GM15510 (cell line): Measurements from ENCODE around the gene TRPV2.

Source experiments
- POLR2A ChIP-seq: IDR thresholded peaks from 3 replicates; pipeline ENCODE4 v1.6.1; 2011; ENCODE audit warnings: borderline replicate concordance; ENCODE audit not compliant: insufficient read length; ENCODE audit errors: extremely low read depth

TRPV2 gene

GRCh38 chr17:16406742-16407674, 8.4 kb upstream of the TRPV2 start:
- TF ChIP-seq POLR2A: no peak

GRCh38 chr17:16407911-16408588, 7.3 kb upstream of the TRPV2 start:
- no peak for TF ChIP-seq POLR2A

DNA sequence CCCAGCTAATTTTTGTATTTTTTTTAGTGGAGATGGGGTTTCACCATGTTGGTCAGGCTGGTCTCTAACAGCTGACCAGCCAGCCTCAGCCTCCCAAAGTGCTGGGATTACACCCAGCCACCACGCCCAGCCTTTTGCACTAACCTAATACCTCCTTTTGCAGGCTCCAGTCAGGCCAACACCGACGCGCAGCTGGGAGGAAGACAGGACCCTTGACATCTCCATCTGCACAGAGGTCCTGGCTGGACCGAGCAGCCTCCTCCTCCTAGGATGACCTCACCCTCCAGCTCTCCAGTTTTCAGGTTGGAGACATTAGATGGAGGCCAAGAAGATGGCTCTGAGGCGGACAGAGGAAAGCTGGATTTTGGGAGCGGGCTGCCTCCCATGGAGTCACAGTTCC, 2.0 kb downstream of the TRPV2 start:
- TF ChIP-seq POLR2A: no peak

- TF ChIP-seq POLR2A: no peak
Observed at GRCh38 chr17:16417896-16418684, 2.7 kb downstream of the TRPV2 start.

DNA sequence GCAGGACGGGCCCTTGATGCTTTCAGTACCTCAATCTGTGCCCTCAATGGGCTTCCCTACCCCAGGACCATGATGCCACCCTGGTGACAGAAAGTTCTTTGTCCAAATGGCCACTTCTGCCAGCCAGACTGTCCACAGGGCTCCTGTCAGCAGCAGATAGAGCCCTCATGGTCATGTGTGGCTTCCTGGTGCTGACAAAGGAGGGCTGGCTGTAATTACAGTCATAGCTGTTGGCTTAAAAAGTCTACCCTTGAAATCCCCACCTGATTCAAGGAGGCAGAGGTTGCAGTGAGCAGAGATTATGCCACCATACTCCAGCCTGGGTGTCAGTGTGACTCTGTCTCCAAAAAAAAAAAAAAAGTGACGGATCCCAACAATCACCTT, 3.3 kb downstream of the TRPV2 start:
- TF ChIP-seq POLR2A: no peak

DNA sequence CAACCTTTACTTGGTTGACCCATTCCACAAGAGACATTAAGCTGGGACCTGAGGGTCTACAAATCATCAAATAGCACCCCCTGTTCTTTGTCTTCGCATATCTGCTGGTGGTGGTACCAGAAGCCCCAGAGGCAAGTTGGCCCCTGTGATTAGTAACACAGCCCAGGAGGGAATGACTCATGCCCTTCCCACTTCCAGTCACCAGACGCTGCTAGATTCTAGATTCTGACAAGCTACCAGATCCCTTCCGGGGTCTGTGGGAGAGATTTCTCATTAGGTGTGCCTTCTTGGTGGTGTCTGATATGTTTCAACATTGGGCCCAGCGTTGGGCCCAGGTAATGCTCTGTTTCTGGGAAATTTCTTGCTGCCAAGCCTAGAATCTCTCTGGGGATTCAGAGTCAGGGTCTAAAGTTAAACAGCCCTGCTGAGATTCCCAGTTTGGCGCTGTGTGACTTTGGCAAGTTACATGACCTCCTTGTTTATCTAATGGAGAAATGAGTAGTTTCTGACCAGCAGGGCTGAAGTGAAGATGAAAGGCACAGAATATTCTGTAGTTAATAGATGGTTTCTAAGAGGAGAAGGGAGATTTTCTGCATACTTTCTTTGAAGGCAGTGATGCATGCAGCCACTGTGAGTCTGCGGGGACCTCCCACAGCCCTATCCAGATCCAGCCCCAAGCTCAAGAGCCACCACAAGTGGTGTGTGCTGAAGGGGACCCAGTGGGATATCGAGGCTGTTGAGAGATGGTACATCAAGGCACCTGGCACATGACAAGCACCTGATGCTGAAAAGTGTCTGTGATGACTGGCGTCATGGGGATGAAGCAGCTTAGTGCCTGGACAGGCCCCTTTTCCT, 3.9 kb downstream of the TRPV2 start:
- no peak for TF ChIP-seq POLR2A

GRCh38 chr17:16419929-16420271, 4.5 kb downstream of the TRPV2 start:
- no peak for TF ChIP-seq POLR2A

DNA sequence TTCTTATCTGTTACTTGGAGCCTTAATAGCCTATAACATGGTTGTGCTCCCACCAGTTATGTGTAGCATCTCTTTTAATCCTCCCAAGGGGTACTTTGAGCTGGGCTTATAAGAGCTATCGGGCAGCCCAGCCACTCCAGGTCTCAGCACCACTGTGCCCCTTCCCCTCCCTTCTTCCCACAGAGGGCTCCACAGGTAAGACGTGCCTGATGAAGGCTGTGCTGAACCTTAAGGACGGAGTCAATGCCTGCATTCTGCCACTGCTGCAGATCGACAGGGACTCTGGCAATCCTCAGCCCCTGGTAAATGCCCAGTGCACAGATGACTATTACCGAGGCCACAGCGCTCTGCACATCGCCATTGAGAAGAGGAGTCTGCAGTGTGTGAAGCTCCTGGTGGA, 7.0 kb downstream of the TRPV2 start:
- TF ChIP-seq POLR2A: no peak

GRCh38 chr17:16423226-16423872, 8.0 kb downstream of the TRPV2 start:
- no peak for TF ChIP-seq POLR2A

DNA sequence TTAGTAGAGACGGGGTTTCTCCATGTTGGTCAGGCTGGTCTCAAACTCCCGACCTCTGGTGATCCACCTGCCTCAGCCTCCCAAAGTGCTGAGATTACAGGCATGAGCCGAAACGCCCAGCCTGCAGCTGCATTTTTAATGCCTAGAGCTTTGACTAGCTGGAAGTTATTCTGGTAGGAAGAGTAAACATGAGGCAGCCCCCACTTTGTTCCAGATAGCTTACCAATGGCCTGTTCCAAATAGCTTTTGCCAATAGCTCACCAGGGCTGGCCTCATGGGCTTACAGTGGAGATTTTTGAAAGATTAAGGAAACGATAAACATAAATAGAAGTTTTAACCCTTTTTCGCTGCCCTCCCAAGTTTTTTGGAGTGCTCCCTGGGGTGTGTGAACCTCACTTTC, 9.8 kb downstream of the TRPV2 start:
- TF ChIP-seq POLR2A: no peak

DNA sequence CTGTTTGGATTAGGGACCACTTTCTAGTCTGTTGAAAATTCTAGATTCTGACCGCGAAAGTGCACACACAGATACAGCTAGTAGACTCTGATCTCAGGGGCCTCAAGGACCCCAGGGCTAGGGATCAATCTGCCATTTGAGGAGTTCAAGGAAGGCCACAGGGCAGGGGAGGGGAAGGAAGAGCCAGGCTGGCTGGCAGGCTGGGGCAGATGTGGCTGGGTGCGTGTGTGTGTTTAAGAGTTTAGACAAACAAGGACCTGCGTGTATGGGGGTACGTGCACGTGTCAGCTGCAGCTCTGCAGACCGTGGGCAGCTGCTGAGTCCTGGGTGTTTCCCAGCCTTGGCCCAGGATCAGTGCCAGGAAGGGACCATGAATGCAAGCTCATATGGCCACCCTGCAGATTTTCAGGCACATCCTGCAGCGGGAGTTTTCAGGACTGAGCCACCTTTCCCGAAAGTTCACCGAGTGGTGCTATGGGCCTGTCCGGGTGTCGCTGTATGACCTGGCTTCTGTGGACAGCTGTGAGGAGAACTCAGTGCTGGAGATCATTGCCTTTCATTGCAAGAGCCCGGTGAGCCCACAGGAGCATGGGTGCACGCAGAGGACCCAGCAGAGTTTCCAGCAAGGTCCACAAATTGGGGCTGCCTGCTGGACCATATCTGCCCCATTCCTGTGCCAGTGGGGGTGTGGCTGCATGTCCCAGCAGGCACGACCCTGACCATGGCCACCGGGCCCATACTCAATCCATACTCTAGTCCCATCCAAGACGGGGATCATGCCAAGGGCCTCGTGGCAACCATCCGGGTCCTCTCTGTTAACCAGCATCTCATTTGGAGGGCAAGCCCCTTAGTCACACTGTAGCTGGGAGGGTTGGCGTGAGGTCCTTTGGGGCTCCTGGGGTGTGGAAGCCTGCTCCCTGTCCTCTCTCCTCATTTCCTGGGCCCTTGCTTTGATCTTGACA, 10.6 kb downstream of the TRPV2 start:
- TF ChIP-seq POLR2A: no peak

DNA sequence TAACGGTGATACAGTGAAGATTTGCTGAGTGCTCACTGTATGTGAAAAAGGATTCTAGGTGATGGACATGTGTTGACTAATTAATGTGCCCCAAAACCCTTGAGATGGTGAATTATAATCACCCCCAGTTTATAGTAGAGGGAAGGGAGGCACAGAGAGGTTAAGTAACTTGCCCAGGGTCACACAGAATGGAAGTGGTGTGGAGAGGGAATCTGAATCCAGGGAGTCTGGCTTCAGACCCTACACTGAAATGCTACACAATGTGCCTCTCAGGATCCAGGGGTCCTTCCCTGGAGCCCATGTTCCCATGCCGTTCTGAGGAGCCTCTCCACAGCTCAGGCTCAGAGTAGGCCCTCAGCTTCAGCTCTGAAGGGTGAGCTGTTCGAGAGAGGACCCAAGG, 11.6 kb downstream of the TRPV2 start:
- TF ChIP-seq POLR2A: no peak
